GM10266 (cell line): Measurements from ENCODE around the gene NOL4L.
"Not testable (repeated sequence)": the region's sequence is repeated elsewhere in the genome, so short reads cannot be mapped to it uniquely, and the experiment has no call there.

Experiments
- DNase-seq: peaks from one replicate; pipeline ENCODE4 v3.0.0; 2012; ENCODE audit errors: extremely low spot score
- TF ChIP-seq, protein P1 (sequence below): IDR thresholded peaks from 2 replicates; pipeline ENCODE4 v1.5.1; 2012; ENCODE audit warnings: mild to moderate bottlenecking, low read depth; ENCODE audit not compliant: control insufficient read depth, insufficient read depth; ENCODE audit errors: missing control alignments

The NOL4L gene

DNA sequence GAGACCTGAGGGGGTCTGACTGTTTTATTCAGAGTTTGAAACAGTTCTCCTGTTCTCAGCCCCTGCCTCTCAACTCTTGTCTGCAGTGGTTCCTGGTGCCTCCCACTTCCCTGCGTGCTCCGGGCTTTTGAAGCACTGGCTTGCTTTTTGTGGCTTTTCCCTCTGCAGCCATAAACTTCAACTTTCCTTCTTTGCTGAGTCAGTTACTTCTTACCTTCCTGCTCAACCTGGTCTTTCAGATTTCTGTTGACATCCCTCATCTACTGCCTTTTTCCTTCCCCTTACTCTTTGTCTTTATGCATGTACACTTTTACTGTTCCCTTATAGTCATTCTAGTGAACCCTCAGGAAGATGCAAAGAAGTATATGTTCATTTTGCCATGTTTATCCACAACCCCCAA lies 169.6 kb downstream of the NOL4L start:
- TF ChIP-seq, protein P1, sequence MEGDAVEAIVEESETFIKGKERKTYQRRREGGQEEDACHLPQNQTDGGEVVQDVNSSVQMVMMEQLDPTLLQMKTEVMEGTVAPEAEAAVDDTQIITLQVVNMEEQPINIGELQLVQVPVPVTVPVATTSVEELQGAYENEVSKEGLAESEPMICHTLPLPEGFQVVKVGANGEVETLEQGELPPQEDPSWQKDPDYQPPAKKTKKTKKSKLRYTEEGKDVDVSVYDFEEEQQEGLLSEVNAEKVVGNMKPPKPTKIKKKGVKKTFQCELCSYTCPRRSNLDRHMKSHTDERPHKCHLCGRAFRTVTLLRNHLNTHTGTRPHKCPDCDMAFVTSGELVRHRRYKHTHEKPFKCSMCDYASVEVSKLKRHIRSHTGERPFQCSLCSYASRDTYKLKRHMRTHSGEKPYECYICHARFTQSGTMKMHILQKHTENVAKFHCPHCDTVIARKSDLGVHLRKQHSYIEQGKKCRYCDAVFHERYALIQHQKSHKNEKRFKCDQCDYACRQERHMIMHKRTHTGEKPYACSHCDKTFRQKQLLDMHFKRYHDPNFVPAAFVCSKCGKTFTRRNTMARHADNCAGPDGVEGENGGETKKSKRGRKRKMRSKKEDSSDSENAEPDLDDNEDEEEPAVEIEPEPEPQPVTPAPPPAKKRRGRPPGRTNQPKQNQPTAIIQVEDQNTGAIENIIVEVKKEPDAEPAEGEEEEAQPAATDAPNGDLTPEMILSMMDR: no peak
- DNase-seq: no peak

DNA sequence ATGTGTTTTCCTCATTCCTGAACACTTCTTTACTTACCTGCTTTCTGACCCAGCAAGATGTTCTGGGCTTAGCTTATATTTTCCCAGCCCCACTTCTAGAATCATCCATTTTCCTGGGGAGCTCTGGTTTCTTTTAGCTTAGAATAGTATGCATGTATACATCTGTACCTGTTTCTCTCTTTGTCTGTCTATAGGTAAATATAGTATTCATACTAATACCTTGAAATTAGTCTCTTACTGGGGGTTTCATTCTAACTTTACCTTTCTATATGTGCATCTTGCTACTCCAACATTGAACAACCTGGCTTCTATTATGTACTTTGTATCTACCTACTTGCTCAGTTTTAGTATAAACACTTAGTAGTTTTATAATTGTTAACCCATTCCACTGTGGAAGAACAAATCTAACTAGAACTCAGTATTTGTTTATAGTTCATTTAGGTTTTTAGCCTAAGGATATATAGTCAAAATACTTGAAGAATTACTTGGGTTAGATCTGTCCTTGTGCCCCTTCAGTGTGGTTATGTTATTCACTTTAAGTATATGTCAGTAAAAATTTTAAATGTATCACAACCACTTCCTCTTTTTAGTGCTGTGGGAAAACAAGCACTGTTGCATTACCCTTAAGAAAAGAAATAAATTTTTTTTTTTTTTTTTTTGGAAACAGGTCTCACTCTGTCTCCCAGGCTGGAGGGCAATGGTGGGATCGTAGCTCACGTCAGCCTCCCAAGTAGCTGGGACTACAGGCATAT lies 173.0 kb downstream of the NOL4L start:
- no peak for DNase-seq
- TF ChIP-seq, protein P1: no peak

DNA sequence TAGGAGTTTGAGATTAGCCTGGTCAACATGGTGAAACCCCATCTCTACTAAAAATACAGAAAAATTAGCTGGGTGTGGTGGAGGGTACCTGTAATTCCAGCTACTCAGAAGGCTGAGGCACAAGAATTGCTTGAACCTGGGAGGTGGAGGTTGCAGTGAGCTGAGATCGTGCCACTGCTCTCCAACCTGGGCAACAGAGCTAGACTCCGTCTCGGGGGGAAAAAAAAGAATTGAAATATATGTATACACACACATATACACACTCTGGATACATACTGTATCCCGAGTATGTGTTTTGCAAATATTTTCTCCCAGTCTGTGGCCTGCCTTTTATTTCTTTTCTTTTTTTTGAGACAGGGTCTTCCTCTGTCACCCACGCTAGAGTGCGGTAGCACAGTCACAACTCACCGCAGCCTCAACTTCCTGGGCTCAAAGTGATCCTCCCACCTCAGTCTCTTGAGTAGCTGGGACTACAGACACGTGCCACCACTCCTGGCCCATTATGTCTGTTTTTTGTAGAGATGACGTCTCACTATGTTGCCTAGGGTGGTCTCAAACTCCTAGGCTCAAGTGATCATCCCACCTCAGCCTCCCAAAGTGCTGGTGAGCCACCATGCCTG lies 177.9 kb downstream of the NOL4L start:
- not testable (repeated sequence) for DNase-seq

DNA sequence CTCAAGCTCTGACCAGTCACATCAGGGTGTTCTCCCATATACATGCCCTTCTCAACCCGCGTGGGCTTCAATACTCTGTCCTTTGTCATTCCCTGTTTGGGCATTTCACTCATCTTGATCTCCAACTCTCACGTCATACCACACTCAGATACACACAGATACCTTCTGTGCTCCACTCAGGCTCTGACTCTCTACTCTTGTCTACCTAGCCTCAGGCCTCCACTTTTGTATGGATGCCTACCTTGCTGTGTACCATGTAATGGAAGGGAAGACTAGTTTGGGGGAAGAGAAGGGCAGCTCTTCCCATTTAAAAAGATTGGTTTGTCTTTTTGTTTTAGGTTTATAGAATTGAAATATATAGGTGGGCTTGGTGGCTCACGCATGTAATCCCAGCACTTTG lies 178.4 kb downstream of the NOL4L start:
- no peak for DNase-seq
- TF ChIP-seq, protein P1: no peak

DNA sequence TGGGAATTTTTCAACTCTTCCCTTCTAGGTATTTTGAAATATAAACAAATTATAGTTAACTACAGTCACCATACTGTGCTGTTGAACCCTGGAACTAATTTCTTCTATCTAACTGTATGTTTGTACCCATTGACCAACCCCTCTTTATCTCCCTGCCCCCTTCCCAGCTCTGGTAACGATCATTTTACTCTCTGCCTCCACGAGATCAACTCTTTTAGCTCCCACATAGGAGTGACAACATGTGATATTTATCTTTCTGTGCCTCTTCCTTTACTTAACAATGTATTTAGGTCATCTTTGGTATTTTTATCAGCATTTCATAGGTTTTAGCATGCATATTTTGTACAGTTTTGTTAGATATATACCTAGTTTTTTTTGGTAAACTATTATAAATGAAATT lies 181.1 kb downstream of the NOL4L start:
- TF ChIP-seq, protein P1: no peak
- no peak for DNase-seq

DNA sequence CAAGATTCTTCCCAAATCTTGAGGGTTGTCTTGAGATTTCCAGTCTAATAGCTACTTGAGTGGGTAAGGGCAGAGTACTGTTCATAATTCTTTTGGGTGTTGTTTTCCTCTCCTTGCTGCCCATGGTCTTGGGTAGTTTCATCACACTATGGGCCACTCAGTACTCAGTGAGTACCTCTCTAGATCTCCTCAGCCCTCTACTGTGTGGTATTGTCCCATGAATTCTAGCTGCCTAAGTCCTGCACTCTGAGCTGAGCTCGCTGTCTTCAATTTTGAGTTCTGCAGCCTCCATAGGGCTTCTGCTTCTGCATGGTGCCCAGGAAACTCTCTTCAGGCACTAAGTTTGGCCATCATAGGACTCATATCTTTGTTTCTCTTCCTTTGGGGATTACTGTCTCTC lies 184.7 kb downstream of the NOL4L start:
- no peak for DNase-seq

DNA sequence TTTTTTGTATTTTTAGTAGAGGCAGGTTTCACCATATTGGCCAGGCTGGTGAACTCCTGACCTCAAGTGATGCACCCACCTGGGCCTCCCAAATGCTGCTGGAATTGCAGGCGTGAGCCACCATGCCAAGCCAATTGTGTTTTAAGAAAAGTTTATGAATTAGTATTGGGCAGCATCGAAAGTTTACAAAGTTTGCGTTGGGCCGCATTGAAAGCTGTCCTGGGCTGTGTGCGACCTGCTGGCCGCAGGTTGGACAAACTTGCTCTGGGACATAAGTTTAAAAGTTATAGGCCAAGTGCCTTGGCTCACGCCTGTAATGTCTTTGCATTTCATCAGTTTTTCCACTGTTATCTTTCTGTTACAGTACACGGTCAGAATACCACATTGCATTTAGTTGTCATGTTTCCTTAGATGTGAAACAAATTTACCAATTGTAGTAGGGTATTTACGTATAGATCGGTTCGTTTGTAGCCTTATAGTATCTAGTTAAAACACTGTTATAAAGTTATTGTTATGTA lies 187.5 kb downstream of the NOL4L start:
- DNase-seq: no peak
- TF ChIP-seq, protein P1: no peak

More for the DNA sequence above, 184.7 kb downstream of the NOL4L start:
- TF ChIP-seq, protein P1: no peak
